GM19397 (cell line): Measurements from ENCODE around the gene MESP2.
"Not testable (repeated sequence)": the region's sequence is repeated elsewhere in the genome, so short reads cannot be mapped to it uniquely, and the experiment has no call there.

Source experiments
- ATAC-seq: cut with Tn5 transposase; IDR thresholded peaks from one replicate; pipeline ENCODE4 v1.9.1; 2021; ENCODE audit warnings: mild to moderate bottlenecking, moderate library complexity; ENCODE audit not compliant: unreplicated experiment

The MESP2 gene

GRCh38 chr15:89777782-89778380 is 1.7 kb downstream of the MESP2 start:
- ATAC-seq: no peak

- no peak for ATAC-seq
Measured at GRCh38 chr15:89778861-89779260, 2.7 kb downstream of the MESP2 start.

- no peak for ATAC-seq
Measured at GRCh38 chr15:89780601-89781000, 4.5 kb downstream of the MESP2 start.

GRCh38 chr15:89781055-89781454 is 4.9 kb downstream of the MESP2 start:
- no peak for ATAC-seq

GRCh38 chr15:89781891-89782618 is 5.9 kb downstream of the MESP2 start:
- ATAC-seq: no peak

- ATAC-seq: not testable (repeated sequence)
Measured at GRCh38 chr15:89782619-89782950, 6.5 kb downstream of the MESP2 start.

GRCh38 chr15:89783111-89783860 is 7.2 kb downstream of the MESP2 start:
- ATAC-seq: no peak

GRCh38 chr15:89783861-89784685 is 7.9 kb downstream of the MESP2 start:
- no peak for ATAC-seq

GRCh38 chr15:89784686-89784960 is 8.5 kb downstream of the MESP2 start:
- ATAC-seq: no peak

- no peak for ATAC-seq
Measured at GRCh38 chr15:89785064-89785773, 9.1 kb downstream of the MESP2 start.

GRCh38 chr15:89785774-89786140 is 9.6 kb downstream of the MESP2 start:
- no peak for ATAC-seq

- ATAC-seq: no peak
Measured at GRCh38 chr15:89787944-89788343, 11.8 kb downstream of the MESP2 start.

- not testable (repeated sequence) for ATAC-seq
Measured at GRCh38 chr15:89788585-89788984, 12.5 kb downstream of the MESP2 start.

- no peak for ATAC-seq
Measured at GRCh38 chr15:89790206-89790605, 14.1 kb downstream of the MESP2 start.

- no peak for ATAC-seq
Measured at GRCh38 chr15:89790661-89791060, 14.5 kb downstream of the MESP2 start.

- ATAC-seq: no peak
Measured at GRCh38 chr15:89792106-89792805, 16.1 kb downstream of the MESP2 start.

- ATAC-seq: no peak
Measured at GRCh38 chr15:89794627-89795241, 18.6 kb downstream of the MESP2 start.

GRCh38 chr15:89795996-89796395 is 19.9 kb downstream of the MESP2 start:
- no peak for ATAC-seq

- ATAC-seq: no peak
Measured at GRCh38 chr15:89797678-89798201, 21.6 kb downstream of the MESP2 start.
